Neuron (in vitro differentiated cells): ENCODE data around the gene HTR3C.
"Not testable (repeated sequence)": the region's sequence is repeated elsewhere in the genome, so short reads cannot be mapped to it uniquely, and the experiment has no call there.

Experiments
- H2AFZ ChIP-seq: one replicate; pipeline ENCODE4 v1.6.1; 2013; ENCODE audit warnings: low read depth, mild to moderate bottlenecking, inconsistent platforms, low read length, moderate library complexity
- H3K27me3 ChIP-seq: one replicate; pipeline ENCODE4 v1.6.1; 2013; ENCODE audit warnings: low read length; ENCODE audit not compliant: insufficient read depth
- H3K36me3 ChIP-seq: one replicate; pipeline ENCODE4 v1.6.1; 2013; ENCODE audit warnings: low read length; ENCODE audit not compliant: insufficient read depth
- H3K4me1 ChIP-seq: one replicate; pipeline ENCODE4 v1.6.1; 2013; ENCODE audit warnings: low read length; ENCODE audit not compliant: insufficient read depth
- H3K4me3 ChIP-seq: 2 replicates; pipeline ENCODE4 v1.5.1; 2013; ENCODE audit warnings: mild to moderate bottlenecking, low read length, moderate library complexity
- H3K9me3 ChIP-seq: one replicate; pipeline ENCODE4 v1.6.1; 2013; ENCODE audit warnings: low read length

The HTR3C gene

GRCh38 chr3:184017672-184018423 lies 35.0 kb upstream of the HTR3C start, which contains the start of gene ABCC5:
TSS of gene ABCC5 (minus strand) at chr3:184017884. CDS start at chr3:184014392, 3,492 bp downstream.
- Histone ChIP-seq H3K27me3 (no peaks in the 10 kb centered on the region), H3K9me3 (no peaks in the 10 kb centered on the region), H3K4me1 (peaks cover 16% of the 10 kb centered on the region), H2AFZ (peak within 1 kb of the TSS; percentile 91), H3K4me3 (peak within 1 kb of the TSS; percentile 95), H3K36me3 (peaks cover 5% of the 10 kb centered on the region)

DNA sequence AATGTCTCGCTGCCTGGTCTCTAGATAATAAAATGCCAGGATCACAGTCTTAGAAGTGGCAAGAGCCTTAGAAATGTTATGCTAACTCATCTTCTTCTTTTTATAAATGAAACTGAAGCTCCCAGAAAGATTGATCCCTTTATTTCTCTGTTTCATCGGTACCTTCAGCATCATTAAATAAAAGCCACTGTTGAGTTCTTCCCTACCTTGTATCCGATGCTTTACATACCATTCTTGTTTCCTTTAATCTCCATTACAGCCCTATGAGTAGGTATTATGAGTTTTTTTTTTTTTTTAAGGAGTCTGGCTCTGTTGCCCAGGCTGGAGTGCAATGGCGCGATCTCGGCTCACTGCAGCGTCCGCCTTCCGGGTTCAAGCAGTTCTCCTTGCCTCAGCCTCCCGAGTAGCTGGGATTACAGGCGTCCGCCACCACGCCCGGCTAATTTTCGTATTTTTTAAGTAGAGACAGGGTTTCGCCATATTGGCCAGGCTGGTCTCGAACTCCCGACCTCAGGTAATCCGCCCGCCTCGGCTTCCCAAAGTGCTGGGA lies 34.3 kb upstream of the HTR3C start:
- Histone ChIP-seq H3K4me3 (peak overlapping the region; percentile 95), H2AFZ (peak overlapping the region; percentile 91), H3K27me3 (no peaks in the 10 kb centered on the region), H3K9me3 (no peaks in the 10 kb centered on the region), H3K4me1 (peaks cover 16% of the 10 kb centered on the region), H3K36me3 (peaks cover 2% of the 10 kb centered on the region)

- Histone ChIP-seq H3K27me3 (no peaks in the 10 kb centered on the region), H3K4me1 (peaks cover 4% of the 10 kb centered on the region), H3K36me3 (no peaks in the 10 kb centered on the region)
These were observed 30.5 kb upstream of the HTR3C start for GRCh38 chr3:184022323-184022722.

DNA sequence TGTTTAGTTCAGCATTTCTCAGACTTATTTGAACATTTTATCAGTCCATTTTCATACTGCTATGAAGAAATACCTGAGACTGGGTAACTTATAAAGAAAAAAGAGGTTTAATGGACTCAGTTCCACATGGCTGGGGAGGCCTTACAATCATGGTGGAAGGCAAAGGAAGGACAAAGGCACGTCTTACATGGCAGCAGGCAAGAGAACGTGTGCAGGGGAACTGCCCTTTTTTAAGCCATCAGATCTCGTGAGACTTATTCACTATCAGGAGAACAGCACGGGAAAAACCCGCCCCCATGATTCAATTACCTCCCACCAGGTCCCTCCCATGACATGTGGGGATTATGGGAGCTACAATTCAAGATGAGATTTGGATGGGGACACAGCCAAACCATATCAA lies 27.6 kb upstream of the HTR3C start:
- not testable (repeated sequence) for H3K4me1 ChIP-seq, H3K27me3 ChIP-seq, H3K36me3 ChIP-seq, H3K4me3 ChIP-seq, H2AFZ ChIP-seq, H3K9me3 ChIP-seq

More at GRCh38 chr3:184022323-184022722, 30.5 kb upstream of the HTR3C start:
- Histone ChIP-seq H2AFZ (no peak overlapping the region), H3K4me3 (no peak overlapping the region), H3K9me3 (no peaks in the 10 kb centered on the region)

- H3K27me3 ChIP-seq, H2AFZ ChIP-seq, H3K4me1 ChIP-seq, H3K9me3 ChIP-seq, H3K4me3 ChIP-seq, H3K36me3 ChIP-seq: not testable (repeated sequence)
These were observed 24.5 kb upstream of the HTR3C start for GRCh38 chr3:184028275-184028890.

GRCh38 chr3:184029443-184029842 lies 23.4 kb upstream of the HTR3C start:
- H3K27me3 ChIP-seq: peaks cover 2% of the 10 kb centered on the region
- H2AFZ ChIP-seq: no peak overlapping the region
- H3K4me1 ChIP-seq: no peaks in the 10 kb centered on the region
- H3K36me3 ChIP-seq: no peaks in the 10 kb centered on the region
- H3K9me3 ChIP-seq: no peaks in the 10 kb centered on the region
- H3K4me3 ChIP-seq: no peak overlapping the region

GRCh38 chr3:184030536-184030935 lies 22.3 kb upstream of the HTR3C start:
- Histone ChIP-seq H2AFZ (no peak overlapping the region), H3K9me3 (no peaks in the 10 kb centered on the region), H3K4me1 (no peaks in the 10 kb centered on the region), H3K4me3 (no peak overlapping the region), H3K36me3 (no peaks in the 10 kb centered on the region), H3K27me3 (peaks cover 2% of the 10 kb centered on the region)

DNA sequence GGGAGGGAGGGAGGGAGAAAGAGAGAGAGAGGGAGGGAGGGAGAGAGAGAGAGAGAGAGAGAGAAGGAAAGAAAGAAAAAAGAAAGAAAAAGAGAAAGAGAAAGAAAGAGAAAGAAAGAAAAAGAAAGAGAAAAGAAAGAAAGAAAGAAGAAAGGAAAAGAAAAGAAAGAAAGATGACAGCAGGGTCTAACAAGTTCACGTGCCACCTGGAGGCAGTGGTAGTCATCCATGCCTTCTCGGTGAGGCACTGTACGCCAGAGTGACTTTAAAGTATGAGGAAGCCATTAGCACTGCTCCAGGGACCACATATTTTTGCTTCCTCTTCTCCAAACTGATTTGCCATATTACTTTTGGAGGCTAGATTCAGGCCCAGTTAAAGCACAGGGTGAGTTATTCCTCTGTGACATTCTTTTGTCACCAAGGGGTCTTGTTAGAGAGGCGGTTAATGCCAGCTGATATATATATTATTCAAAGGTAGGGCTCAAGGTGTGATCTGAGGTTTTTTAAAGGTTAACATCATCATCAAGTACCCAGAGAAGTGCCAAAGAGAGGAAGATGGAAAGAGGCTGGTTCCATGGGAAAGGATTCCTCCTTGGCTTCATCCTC lies 21.6 kb upstream of the HTR3C start, which contains the start of gene HTR3D:
Gene HTR3D, plus strand, starts transcription at position 556 of the 606 bp plus-strand sequence. Its CDS starts 0 bp downstream, at position 556.
- H2AFZ ChIP-seq: no peak within 1 kb of the TSS
- no peaks in the 10 kb centered on the region for H3K4me1 ChIP-seq
- H3K9me3 ChIP-seq: no peaks in the 10 kb centered on the region
- no peak within 1 kb of the TSS for H3K4me3 ChIP-seq
- H3K27me3 ChIP-seq: peaks cover 2% of the 10 kb centered on the region
- no peaks in the 10 kb centered on the region for H3K36me3 ChIP-seq

DNA sequence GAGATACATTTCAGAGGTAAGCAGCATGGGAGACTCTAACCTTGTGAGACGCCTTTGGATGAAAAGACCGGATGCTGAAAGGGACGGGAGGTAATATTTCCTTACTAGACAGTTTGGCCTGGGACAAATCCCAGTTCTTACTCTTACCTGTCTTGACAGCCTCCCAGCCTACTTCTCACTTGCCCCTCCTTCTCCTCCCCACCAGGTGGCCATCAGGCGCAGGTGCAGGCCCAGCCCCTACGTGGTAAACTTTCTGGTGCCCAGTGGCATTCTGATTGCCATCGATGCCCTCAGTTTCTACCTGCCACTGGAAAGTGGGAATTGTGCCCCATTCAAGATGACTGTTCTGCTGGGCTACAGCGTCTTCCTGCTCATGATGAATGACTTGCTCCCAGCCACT lies 15.0 kb upstream of the HTR3C start:
- Histone ChIP-seq H3K27me3 (peaks cover 21% of the 10 kb centered on the region), H2AFZ (no peak overlapping the region), H3K36me3 (no peaks in the 10 kb centered on the region), H3K9me3 (no peaks in the 10 kb centered on the region), H3K4me3 (no peak overlapping the region), H3K4me1 (peaks cover 2% of the 10 kb centered on the region)

- H2AFZ ChIP-seq, H3K36me3 ChIP-seq, H3K4me3 ChIP-seq, H3K9me3 ChIP-seq, H3K4me1 ChIP-seq: not testable (repeated sequence)
- peaks cover 21% of the 10 kb centered on the region for H3K27me3 ChIP-seq
These were observed 14.5 kb upstream of the HTR3C start for GRCh38 chr3:184038307-184038706.

DNA sequence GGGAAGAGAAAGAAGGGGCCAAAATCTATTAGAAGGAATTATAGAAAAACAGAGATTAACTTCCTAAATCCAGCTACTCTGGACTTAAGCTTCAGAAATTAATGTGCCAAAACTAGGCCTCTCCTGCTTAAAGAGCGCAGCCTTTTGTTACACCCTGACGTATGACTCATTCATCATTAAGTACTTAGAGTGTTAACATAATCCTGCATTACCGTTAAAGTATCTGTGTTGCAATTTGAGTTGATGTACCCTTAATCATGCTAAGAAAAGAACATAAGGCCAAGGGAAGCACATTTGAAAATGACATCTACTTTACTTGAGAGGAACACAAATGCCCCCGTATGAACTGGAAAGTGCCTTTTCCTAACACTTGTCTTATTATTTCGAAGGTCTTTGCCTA lies 13.4 kb upstream of the HTR3C start:
- Histone ChIP-seq H3K27me3 (peaks cover 21% of the 10 kb centered on the region), H3K4me3 (no peak overlapping the region), H3K36me3 (no peaks in the 10 kb centered on the region), H3K4me1 (peaks cover 2% of the 10 kb centered on the region), H2AFZ (no peak overlapping the region), H3K9me3 (no peaks in the 10 kb centered on the region)

- H3K4me3 ChIP-seq: no peak overlapping the region
- no peaks in the 10 kb centered on the region for H3K9me3 ChIP-seq
- H3K4me1 ChIP-seq: peaks cover 2% of the 10 kb centered on the region
- no peak overlapping the region for H2AFZ ChIP-seq
- no peaks in the 10 kb centered on the region for H3K36me3 ChIP-seq
- H3K27me3 ChIP-seq: peaks cover 21% of the 10 kb centered on the region
These were observed 12.8 kb upstream of the HTR3C start for GRCh38 chr3:184040010-184040409.

DNA sequence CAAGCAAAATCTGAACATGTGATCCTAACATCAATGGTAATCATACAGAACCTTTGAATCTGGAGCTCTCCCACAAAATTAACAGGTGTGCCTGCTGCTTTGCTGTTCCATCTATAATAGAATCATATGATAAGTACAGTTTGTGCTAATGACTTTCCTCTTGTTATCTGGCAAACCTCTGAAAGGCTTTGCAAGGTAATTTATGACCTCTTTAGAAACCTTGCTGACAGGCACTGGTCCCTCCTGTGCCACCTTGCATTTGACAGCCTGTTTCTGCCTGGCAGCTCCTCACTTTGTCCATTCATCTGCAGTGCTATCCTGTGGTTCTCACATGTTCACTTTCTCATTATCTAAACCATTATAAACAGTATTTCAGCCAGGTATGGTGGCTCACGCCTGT lies 10.2 kb upstream of the HTR3C start:
- H3K4me3 ChIP-seq: no peak overlapping the region
- no peak overlapping the region for H2AFZ ChIP-seq
- no peaks in the 10 kb centered on the region for H3K9me3 ChIP-seq
- peaks cover 19% of the 10 kb centered on the region for H3K27me3 ChIP-seq
- no peaks in the 10 kb centered on the region for H3K36me3 ChIP-seq
- peaks cover 2% of the 10 kb centered on the region for H3K4me1 ChIP-seq
